Inflammatory macrophage treated with lipopolysaccharide for 4 hours (primary cell): Measurements from ENCODE around the gene UFM1.
"Not testable (repeated sequence)": the region's sequence is repeated elsewhere in the genome, so short reads cannot be mapped to it uniquely, and the experiment has no call there.

Source experiments
- DNase-seq: peaks from one replicate; pipeline ENCODE4 v3.0.0-alpha.2; 2020

UFM1 gene

DNA sequence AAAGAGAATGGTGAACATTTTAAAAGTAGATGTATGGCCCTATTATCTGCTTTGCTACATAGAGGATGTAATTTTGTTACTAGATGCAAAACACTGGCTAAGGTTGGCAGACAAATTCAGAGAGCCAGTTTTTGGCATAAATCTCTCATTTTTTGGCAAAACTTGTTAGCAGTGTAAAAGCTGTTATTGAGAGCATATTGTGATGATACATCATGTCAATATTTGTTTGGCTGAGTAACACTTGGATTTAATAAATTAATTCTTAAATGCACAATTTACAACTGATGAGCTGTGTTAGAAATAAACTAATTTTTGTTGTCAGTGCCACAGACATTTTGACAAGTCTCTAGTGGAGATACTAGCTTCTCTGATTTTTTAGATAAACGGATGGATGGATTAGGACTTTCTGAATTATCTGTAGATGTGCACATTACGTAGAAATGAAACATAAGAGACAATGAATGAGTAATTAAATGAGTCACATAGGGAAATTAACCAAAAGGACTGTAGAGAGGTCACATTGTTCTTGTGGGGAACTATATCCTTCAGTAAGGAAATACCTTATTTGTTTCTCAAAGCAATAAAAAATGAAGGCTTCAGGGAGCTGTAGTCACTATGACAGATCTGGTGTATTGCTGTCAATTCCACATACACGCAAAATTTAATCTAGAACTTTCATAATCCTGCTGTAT, 17.4 kb downstream of the UFM1 start:
- peak; percentile 45 for DNase-seq

- DNase-seq = no peak
These were observed 19.4 kb downstream of the UFM1 start for GRCh38 chr13:38369058-38369457.

DNA sequence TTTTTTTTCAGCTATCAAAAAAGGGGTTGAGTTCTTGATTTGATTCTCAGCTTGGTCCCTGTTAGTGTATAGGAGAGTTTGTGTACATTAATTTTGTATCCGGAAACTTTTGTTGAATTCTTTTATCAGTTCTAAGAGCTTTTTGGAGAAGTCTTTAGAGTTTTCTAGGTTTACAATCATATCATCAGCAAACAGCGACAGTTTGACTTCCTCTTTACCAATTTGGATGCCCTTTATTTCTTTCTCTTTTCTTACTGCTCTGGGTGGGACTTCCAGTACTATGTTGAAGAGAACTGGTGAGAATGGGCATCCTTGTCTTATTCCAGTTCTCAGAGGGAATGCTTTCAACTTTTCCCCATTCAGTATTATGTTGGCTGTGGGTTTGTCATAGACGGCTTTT, 20.4 kb downstream of the UFM1 start:
- not testable (repeated sequence) for DNase-seq

DNA sequence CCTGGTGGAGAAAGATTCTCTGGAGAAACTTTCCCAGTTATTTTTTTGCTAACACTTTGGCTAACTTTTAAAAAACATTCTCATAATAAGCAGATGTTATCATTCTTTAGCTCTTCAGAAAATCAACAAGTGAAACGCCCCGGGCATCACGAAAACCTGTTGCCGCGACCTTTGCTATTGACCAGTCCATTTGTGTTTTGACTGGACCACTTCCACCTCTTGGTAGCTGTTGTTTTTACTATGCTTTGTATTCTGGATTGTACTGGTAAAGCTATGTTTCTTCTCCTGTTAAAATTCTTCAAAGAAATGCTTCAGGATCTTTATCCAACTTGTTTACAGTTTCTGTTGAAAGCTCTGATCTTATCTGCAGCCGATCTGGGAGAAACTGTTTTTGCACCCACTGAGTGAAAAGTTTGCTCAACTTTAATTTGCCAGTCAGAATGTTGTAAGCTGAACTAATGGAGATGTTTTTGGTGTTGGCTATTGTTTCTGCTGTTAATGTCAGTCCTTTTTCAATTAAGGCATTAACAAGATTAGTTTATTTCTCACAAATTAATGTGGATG, 23.3 kb downstream of the UFM1 start:
- no peak for DNase-seq

- DNase-seq = peak; percentile 23
These were observed 26.9 kb downstream of the UFM1 start for GRCh38 chr13:38376546-38376945.

GRCh38 chr13:38381890-38382289, 32.2 kb downstream of the UFM1 start:
- DNase-seq = no peak

- peak; percentile 5 for DNase-seq
These were observed 33.3 kb downstream of the UFM1 start for GRCh38 chr13:38382946-38383345.

GRCh38 chr13:38384171-38384570, 34.5 kb downstream of the UFM1 start:
- DNase-seq = no peak

GRCh38 chr13:38385153-38385891, 35.7 kb downstream of the UFM1 start:
- no peak for DNase-seq

- no peak for DNase-seq
These were observed 36.8 kb downstream of the UFM1 start for GRCh38 chr13:38386421-38386820.

DNA sequence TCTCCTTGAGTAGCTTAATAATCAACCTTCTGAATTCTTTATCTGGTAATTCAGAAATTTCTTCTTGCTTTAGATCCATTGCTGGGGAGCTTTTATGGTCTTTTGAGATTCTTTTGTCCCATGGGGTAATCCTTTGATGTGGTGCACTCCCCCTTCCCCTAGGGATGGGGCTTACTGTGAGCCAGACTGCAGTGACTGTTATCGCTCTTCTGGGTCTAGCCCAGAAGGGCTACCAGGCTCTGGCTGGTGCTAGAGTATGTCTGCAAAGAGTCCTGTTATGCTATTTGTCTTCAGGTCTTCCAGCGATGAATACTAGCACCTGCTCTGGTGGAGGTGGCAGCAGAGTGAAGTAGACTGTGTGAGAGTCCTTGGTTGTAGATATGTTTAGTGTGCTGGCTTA, 41.7 kb downstream of the UFM1 start:
- no peak for DNase-seq

GRCh38 chr13:38394777-38395496, 45.3 kb downstream of the UFM1 start:
- DNase-seq = no peak

GRCh38 chr13:38395497-38395788, 45.8 kb downstream of the UFM1 start:
- DNase-seq = no peak

DNA sequence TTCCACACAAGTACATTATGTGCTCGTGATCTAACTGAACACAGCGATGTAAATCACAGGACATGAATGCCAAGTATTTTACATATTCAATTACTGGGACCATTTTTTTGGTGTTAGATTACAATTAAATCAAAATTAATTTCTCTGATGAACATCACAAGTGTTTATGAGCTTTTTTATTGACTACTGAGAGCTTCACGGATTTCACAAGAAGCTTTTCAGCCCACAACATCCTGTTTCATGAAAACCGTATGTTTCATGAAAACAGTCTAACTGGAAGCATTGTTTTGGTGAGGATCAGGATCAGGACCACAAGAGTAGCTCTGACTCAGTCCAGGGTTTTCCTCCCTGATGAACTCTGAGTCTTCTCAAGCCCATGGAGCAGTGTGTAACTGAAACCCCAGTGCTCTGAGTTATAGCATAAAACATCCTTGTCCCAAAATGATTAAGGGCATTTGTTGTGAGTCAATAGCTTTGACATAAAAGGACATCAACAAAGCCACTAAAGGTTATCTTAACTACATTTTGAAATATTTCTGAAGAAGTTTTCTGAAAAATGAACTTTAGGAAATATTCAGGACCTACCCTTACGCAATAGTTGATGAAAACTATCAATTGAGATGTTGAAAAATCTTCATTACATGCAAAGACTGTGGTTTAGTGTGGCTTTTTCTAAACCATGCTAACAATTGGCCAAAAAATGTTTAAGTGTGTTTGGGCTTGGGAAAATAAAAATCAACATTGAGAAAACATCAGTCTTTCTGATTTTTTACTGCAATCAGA, 49.3 kb downstream of the UFM1 start:
- DNase-seq = peak; percentile 80

DNA sequence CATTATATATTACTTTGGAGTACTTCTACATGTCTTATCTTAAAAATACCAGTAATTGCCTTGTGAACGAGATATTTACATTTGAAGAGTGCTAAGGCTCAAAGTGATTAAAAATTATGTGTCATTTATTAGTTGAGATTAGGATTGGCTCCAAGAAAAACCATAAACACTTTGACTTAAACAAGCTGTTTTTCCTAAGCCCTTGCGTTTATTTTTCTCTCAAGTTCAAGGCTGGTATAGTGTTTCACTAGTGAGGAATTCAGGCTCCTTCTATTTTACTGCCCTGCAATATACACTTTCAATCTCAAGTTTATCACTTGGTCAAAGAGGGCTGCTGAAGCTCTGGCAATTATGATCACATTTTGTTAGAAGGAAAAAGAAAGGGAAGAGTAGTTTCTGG, 49.9 kb downstream of the UFM1 start:
- DNase-seq = no peak

DNA sequence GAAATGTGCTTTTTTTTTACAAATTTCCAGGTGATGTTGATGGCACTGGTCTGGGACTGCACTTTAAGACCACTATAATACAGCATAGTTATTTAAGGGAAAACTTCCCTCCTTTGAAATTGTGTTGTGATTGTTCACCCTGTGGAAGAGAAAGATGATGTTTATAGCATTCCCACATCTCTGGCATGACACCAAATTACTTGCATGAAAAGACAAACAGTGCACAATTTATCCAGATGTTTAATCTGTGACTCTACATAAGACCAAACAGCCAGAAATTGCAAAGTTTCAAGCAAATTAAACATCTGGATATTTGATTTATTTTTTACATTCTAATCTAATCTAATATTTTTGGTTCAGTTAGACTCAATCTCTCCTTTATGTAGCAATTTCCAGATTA, 51.6 kb downstream of the UFM1 start:
- DNase-seq = no peak

GRCh38 chr13:38405216-38405615, 55.6 kb downstream of the UFM1 start:
- no peak for DNase-seq

GRCh38 chr13:38409771-38410170, 60.1 kb downstream of the UFM1 start:
- DNase-seq = no peak

- no peak for DNase-seq
These were observed 62.6 kb downstream of the UFM1 start for GRCh38 chr13:38412266-38412665.
